ENCODE data around the gene MYH7. TPM values are rescaled to one million over a fixed set of nuclear protein-coding genes. Genes with fewer than 3 reads are reported as not detected.

The MYH7 gene
- total RNA-seq, 1 experiment from 2014 or later = not detected

GRCh38 chr14:23443411-23443812 is 8.0 kb upstream of the MYH7 start:
- H3K27me3 Mint-ChIP-seq (ENCODE audit: unreplicated experiment) = peaks cover 58% of the 10 kb centered on the region
- TF ChIP-seq CTCF (IDR thresholded peaks at IDR 0.05; ENCODE audit: unreplicated experiment) = no peak
- peaks cover 5% of the 10 kb centered on the region for H3K9me3 Mint-ChIP-seq (ENCODE audit: low read depth, unreplicated experiment)
- DNase-seq = no peak
- no peak overlapping the region for H3K27ac Mint-ChIP-seq (ENCODE audit: unreplicated experiment)
- CTCF ChIA-PET = no interaction called here
- intact Hi-C loops (cut with micrococcal nuclease; ENCODE audit: unreplicated experiment) = no loop called here
- no peaks in the 10 kb centered on the region for H3K36me3 Mint-ChIP-seq (ENCODE audit: insufficient read depth, unreplicated experiment)
- H3K4me1 Mint-ChIP-seq (ENCODE audit: low read depth, unreplicated experiment) = peaks cover 15% of the 10 kb centered on the region
- BruUV-seq (replicated peaks) = no TSS peak
- no peak overlapping the region for H3K4me3 Mint-ChIP-seq (ENCODE audit: low read depth, unreplicated experiment)

GRCh38 chr14:23442721-23443356 is 7.4 kb upstream of the MYH7 start:
- CTCF ChIA-PET = interaction anchor here (0.6 kb wide), 1 partner anchor 37 kb away, joined by 3 read pairs; no protein-coding TSS in a partner anchor
- Mint-ChIP-seq H3K27ac (ENCODE audit: unreplicated experiment) (no peak overlapping the region), H3K4me1 (ENCODE audit: low read depth, unreplicated experiment) (peaks cover 9% of the 10 kb centered on the region), H3K4me3 (ENCODE audit: low read depth, unreplicated experiment) (no peak overlapping the region), H3K9me3 (ENCODE audit: low read depth, unreplicated experiment) (no peaks in the 10 kb centered on the region), H3K36me3 (ENCODE audit: insufficient read depth, unreplicated experiment) (no peaks in the 10 kb centered on the region), H3K27me3 (ENCODE audit: unreplicated experiment) (peaks cover 64% of the 10 kb centered on the region)
- no peak for TF ChIP-seq CTCF (IDR thresholded peaks at IDR 0.05; ENCODE audit: unreplicated experiment)
- intact Hi-C loops (cut with micrococcal nuclease; ENCODE audit: unreplicated experiment) = no loop called here
- no peak for DNase-seq
- BruUV-seq (replicated peaks) = no TSS peak

DNA sequence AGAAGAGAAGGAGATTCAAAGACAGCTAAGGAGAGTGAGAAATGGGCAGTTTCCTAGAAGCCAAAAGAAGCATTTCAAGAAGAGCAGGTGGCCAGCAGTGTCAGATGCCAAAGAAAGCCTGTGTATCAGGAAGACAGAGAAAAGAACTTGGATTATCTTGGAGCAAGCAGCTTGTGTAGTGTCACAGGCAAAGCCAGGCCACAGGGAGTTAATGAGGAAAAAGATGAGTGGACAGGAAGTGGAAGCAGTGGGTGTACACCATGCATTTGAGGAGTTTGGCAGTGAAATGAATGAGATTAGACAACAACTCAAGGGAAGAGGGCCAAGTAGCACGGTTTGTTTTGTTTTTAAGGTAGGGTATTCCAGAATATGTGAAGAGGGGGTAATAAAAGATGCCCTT is 5.6 kb upstream of the MYH7 start:
- CTCF ChIA-PET = no interaction called here
- Mint-ChIP-seq H3K36me3 (ENCODE audit: insufficient read depth, unreplicated experiment) (no peaks in the 10 kb centered on the region), H3K27me3 (ENCODE audit: unreplicated experiment) (peaks cover 70% of the 10 kb centered on the region), H3K27ac (ENCODE audit: unreplicated experiment) (no peak overlapping the region), H3K4me1 (ENCODE audit: low read depth, unreplicated experiment) (no peaks in the 10 kb centered on the region), H3K4me3 (ENCODE audit: low read depth, unreplicated experiment) (no peak overlapping the region), H3K9me3 (ENCODE audit: low read depth, unreplicated experiment) (no peaks in the 10 kb centered on the region)
- intact Hi-C loops (cut with micrococcal nuclease; ENCODE audit: unreplicated experiment) = no loop called here
- no TSS peak for BruUV-seq (replicated peaks)
- DNase-seq = no peak
- no peak for TF ChIP-seq CTCF (IDR thresholded peaks at IDR 0.05; ENCODE audit: unreplicated experiment)

- Mint-ChIP-seq H3K27me3 (ENCODE audit: unreplicated experiment) (peaks cover 77% of the 10 kb centered on the region), H3K9me3 (ENCODE audit: low read depth, unreplicated experiment) (no peaks in the 10 kb centered on the region), H3K36me3 (ENCODE audit: insufficient read depth, unreplicated experiment) (no peaks in the 10 kb centered on the region), H3K4me3 (ENCODE audit: low read depth, unreplicated experiment) (no peak overlapping the region), H3K27ac (ENCODE audit: unreplicated experiment) (no peak overlapping the region), H3K4me1 (ENCODE audit: low read depth, unreplicated experiment) (no peaks in the 10 kb centered on the region)
- CTCF ChIA-PET = no interaction called here
- no peak for DNase-seq
- no TSS peak for BruUV-seq (replicated peaks)
- intact Hi-C loops (cut with micrococcal nuclease; ENCODE audit: unreplicated experiment) = no loop called here
- no peak for TF ChIP-seq CTCF (IDR thresholded peaks at IDR 0.05; ENCODE audit: unreplicated experiment)
Observed at GRCh38 chr14:23439107-23439835, 3.8 kb upstream of the MYH7 start.
